ENCODE measurements around the gene APOBEC3B.
"Not testable (repeated sequence)": the region's sequence is repeated elsewhere in the genome, so short reads cannot be mapped to it uniquely, and the experiment has no call there.

DNA sequence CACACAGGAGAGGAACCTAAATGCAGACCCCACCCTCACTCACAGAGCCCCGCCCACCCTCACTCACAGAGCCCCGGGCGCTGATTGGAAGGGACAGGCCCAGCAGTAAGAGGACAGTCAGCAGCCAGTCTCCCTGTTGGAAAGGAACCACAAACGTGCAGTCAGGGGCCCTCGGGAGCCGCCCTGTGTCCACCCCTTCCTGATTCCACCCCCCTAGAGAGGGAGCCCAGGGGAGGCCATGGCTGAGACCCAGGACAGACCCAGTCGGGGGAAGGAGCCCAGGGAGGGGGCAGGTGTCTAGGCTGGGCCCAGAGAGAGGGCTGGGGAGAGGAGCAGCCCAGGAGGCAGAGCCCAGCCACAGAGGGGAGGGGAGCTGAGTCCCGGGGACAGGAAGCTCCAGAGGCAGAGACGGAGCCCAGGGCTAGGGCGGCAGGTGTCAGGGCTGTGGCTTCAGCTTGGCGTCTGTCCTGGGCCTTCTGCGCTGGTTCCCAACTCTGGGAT lies 10.8 kb downstream of the APOBEC3B start:
- TF ChIP-seq, protein P1, sequence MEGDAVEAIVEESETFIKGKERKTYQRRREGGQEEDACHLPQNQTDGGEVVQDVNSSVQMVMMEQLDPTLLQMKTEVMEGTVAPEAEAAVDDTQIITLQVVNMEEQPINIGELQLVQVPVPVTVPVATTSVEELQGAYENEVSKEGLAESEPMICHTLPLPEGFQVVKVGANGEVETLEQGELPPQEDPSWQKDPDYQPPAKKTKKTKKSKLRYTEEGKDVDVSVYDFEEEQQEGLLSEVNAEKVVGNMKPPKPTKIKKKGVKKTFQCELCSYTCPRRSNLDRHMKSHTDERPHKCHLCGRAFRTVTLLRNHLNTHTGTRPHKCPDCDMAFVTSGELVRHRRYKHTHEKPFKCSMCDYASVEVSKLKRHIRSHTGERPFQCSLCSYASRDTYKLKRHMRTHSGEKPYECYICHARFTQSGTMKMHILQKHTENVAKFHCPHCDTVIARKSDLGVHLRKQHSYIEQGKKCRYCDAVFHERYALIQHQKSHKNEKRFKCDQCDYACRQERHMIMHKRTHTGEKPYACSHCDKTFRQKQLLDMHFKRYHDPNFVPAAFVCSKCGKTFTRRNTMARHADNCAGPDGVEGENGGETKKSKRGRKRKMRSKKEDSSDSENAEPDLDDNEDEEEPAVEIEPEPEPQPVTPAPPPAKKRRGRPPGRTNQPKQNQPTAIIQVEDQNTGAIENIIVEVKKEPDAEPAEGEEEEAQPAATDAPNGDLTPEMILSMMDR (conservative IDR thresholded peaks at IDR 0.05 in 1 of 2, IDR thresholded peaks at IDR 0.05 in 1 of 2; ENCODE audit: extremely low read depth in 1 of 2, insufficient read depth in 1 of 2, low read depth in 1 of 2, low read length in 2 of 2) = not testable (repeated sequence)
- not testable (repeated sequence) for TF ChIP-seq EZH2 (IDR thresholded peaks at IDR 0.05; ENCODE audit: borderline replicate concordance, low read length)

Measured in mammary epithelial cell (primary cell).